GM23338 (cell line): ENCODE data around the gene UBQLN4. TPM values are rescaled to one million over a fixed set of nuclear protein-coding genes. Genes with fewer than 3 reads are reported as not detected.
A peak's percentile ranks its signal among the peaks of the same experiment; 100 is the strongest.

Experiments used
- ATAC-seq: fragments of 200-7000 bp; cut with Tn5 transposase; 3 replicates; pipeline ENCODE4 v1.9.1; 2020
- DNase-seq: peaks from one replicate; pipeline ENCODE4 v3.0.0-alpha.2; 2015; ENCODE audit warnings: low spot score
- H2AFZ ChIP-seq: fragments of 200-600 bp; sonication (generic); 2 replicates; pipeline ENCODE4 v1.8.0; 2016; ENCODE audit warnings: antibody characterized with exemption, mild to moderate bottlenecking, moderate library complexity
- H3F3A ChIP-seq: fragments of 200-600 bp; sonication (generic); replicated peaks from 2 replicates; pipeline ENCODE4 v1.8.0; 2017; ENCODE audit warnings: antibody characterized with exemption, mixed run types, low read depth
- H3K27ac ChIP-seq: fragments of 200-600 bp; sonication (generic); 2 replicates; pipeline ENCODE4 v1.6.1; 2016; ENCODE audit warnings: low read depth
- H3K27me3 ChIP-seq: fragments of 200-600 bp; sonication (generic); 2 replicates; pipeline ENCODE4 v1.8.0; 2016; ENCODE audit warnings: mild to moderate bottlenecking, mixed run types, moderate library complexity; ENCODE audit not compliant: insufficient read depth
- H3K36me3 ChIP-seq: fragments of 200-600 bp; sonication (generic); 2 replicates; pipeline ENCODE4 v1.8.0; 2016; ENCODE audit warnings: mild to moderate bottlenecking; ENCODE audit not compliant: insufficient read depth
- H3K4me1 ChIP-seq: fragments of 200-600 bp; sonication (generic); 2 replicates; pipeline ENCODE4 v1.8.0; 2016; ENCODE audit warnings: mild to moderate bottlenecking, moderate library complexity; ENCODE audit not compliant: insufficient read depth
- H3K4me2 ChIP-seq: fragments of 200-600 bp; sonication (generic); 2 replicates; pipeline ENCODE4 v1.7.1; 2017; ENCODE audit warnings: mixed run types
- H3K4me3 ChIP-seq: fragments of 200-600 bp; sonication (generic); 2 replicates; pipeline ENCODE4 v1.6.1; 2016; ENCODE audit warnings: mixed run types
- H3K79me2 ChIP-seq: fragments of 200-600 bp; sonication (generic); replicated peaks from 2 replicates; pipeline ENCODE4 v1.8.0; 2017; ENCODE audit warnings: mild to moderate bottlenecking; ENCODE audit not compliant: insufficient read depth
- H3K9me2 ChIP-seq: fragments of 200-600 bp; sonication (generic); 2 replicates; pipeline ENCODE4 v1.8.0; 2017; ENCODE audit not compliant: insufficient read depth
- H4K20me1 ChIP-seq: fragments of 200-600 bp; sonication (generic); replicated peaks from 2 replicates; pipeline ENCODE4 v1.8.0; 2017; ENCODE audit warnings: mild to moderate bottlenecking; ENCODE audit not compliant: insufficient read depth
- H3K27ac Mint-ChIP-seq: 2 replicates; pipeline ENCODE4 v1.8.0; 2020; ENCODE audit warnings: inconsistent platforms, mild to moderate bottlenecking, moderate library complexity, mixed read lengths
- H3K27me3 Mint-ChIP-seq: 3 replicates; pipeline ENCODE4 v1.8.0; 2022; ENCODE audit warnings: low read depth, mild to moderate bottlenecking, moderate library complexity, mixed read lengths, inconsistent platforms; ENCODE audit not compliant: insufficient read depth, poor library complexity
- H3K36me3 Mint-ChIP-seq: 3 replicates; pipeline ENCODE4 v1.8.0; 2021; ENCODE audit warnings: low read depth, mild to moderate bottlenecking, inconsistent platforms, moderate library complexity, mixed read lengths
- H3K4me1 Mint-ChIP-seq: 3 replicates; pipeline ENCODE4 v1.8.0; 2020; ENCODE audit warnings: mild to moderate bottlenecking, inconsistent platforms, mixed read lengths
- H3K4me3 Mint-ChIP-seq: 3 replicates; pipeline ENCODE4 v1.8.0; 2021; ENCODE audit warnings: moderate library complexity, mild to moderate bottlenecking, inconsistent platforms, mixed read lengths
- H3K9me3 Mint-ChIP-seq: 3 replicates; pipeline ENCODE4 v1.8.0; 2020; ENCODE audit warnings: moderate library complexity, mild to moderate bottlenecking, inconsistent platforms, mixed read lengths
- CTCF ChIP-seq, 2 experiments: fragments of 200-600 bp in 1 of 2; sonication (generic) in 1 of 2; conservative IDR thresholded peaks; 2 replicates each; pipeline versions ENCODE4 v1.5.1 to v1.6.1; 2016 to 2017; ENCODE audit warnings: antibody characterized with exemption in 2 of 2, low read depth in 2 of 2, mild to moderate bottlenecking in 2 of 2, moderate library complexity in 1 of 2
- ETS1 ChIP-seq: IDR thresholded peaks from 2 replicates; pipeline ENCODE4 v1.6.1; 2016; ENCODE audit warnings: antibody characterized with exemption
- EZH2 ChIP-seq: fragments of 200-600 bp; sonication (generic); IDR thresholded peaks from one replicate; pipeline ENCODE4 v1.8.0; 2017; ENCODE audit warnings: antibody characterized with exemption, mild to moderate bottlenecking, low read depth; ENCODE audit not compliant: unreplicated experiment
- POLR2AphosphoS5 ChIP-seq: IDR thresholded peaks from 2 replicates; pipeline ENCODE4 v1.6.1; 2016; ENCODE audit warnings: antibody characterized with exemption, low read depth
- REST ChIP-seq: IDR thresholded peaks from one replicate; pipeline ENCODE4 v1.6.1; 2018; ENCODE audit warnings: antibody characterized with exemption; ENCODE audit not compliant: unreplicated experiment
- ZNF114 ChIP-seq: fragments of 250-450 bp; sonication (Bioruptor Pico); IDR thresholded peaks from 2 replicates; pipeline ENCODE4 v1.5.0; 2020; ENCODE audit warnings: mild to moderate bottlenecking, moderate library complexity
- ZNF331 ChIP-seq: fragments of 250-450 bp; sonication (Bioruptor Pico); IDR thresholded peaks from 2 replicates; pipeline ENCODE4 v1.5.0; 2020; ENCODE audit warnings: low read depth, mild to moderate bottlenecking, moderate library complexity
- ZNF462 ChIP-seq: fragments of 250-450 bp; sonication (Bioruptor Pico); IDR thresholded peaks from 2 replicates; pipeline ENCODE4 v1.5.0; 2020; ENCODE audit warnings: mild to moderate bottlenecking, moderate library complexity
- polyA plus RNA-seq: library from polyadenylated mRNA; unstranded; fragments of >200 nt; fragmentation: Nextera tagmentation; extraction: Ambion mirVana; gene quantifications from 2 replicates; pipeline ENCODE4 v1.2.1, GENCODE V29; 2016
- total RNA-seq: library from RNA; depleted of rRNA; stranded (reverse); fragments of >200 nt; shearing (Covaris generic); gene quantifications from 2 replicates; pipeline ENCODE4 v1.2.3, GENCODE V29; 2014

Gene UBQLN4
- total and polyA plus RNA-seq, 2 experiments from 2014 or later: 10.0 to 30.5 TPM

- Histone ChIP-seq H3K9me2 (no peaks in the 10 kb centered on the region), H3K36me3 (peaks cover 21% of the 10 kb centered on the region), H4K20me1 (peaks cover 13% of the 10 kb centered on the region), H3K27me3 (no peaks in the 10 kb centered on the region), H3F3A (peaks cover 13% of the 10 kb centered on the region; the same call in 1 of the 2 replicates), H2AFZ (no peak overlapping the region), H3K27ac (no peak overlapping the region), H3K4me1 (peaks cover 8% of the 10 kb centered on the region), H3K4me2 (no peak overlapping the region), H3K4me3 (no peak overlapping the region), H3K79me2 (peaks cover 28% of the 10 kb centered on the region)
- ATAC-seq (no peak), DNase-seq (no peak)
- Mint-ChIP-seq H3K27me3 (peaks cover 10% of the 10 kb centered on the region), H3K9me3 (no peaks in the 10 kb centered on the region), H3K27ac (no peak overlapping the region), H3K4me1 (peaks cover 16% of the 10 kb centered on the region), H3K36me3 (peaks cover 33% of the 10 kb centered on the region), H3K4me3 (no peak overlapping the region)
- no peak for TF ChIP-seq ETS1
- TF ChIP-seq EZH2: no peak
- TF ChIP-seq REST: no peak
- TF ChIP-seq POLR2AphosphoS5: no peak
Measured at GRCh38 chr1:156021954-156022353, 31.6 kb downstream of the UBQLN4 start.

GRCh38 chr1:156021093-156021428, 32.5 kb downstream of the UBQLN4 start:
- Mint-ChIP-seq H3K36me3 (peaks cover 41% of the 10 kb centered on the region), H3K27ac (no peak overlapping the region), H3K27me3 (peaks cover 10% of the 10 kb centered on the region), H3K9me3 (no peaks in the 10 kb centered on the region), H3K4me3 (peak overlapping the region; percentile 88), H3K4me1 (peaks cover 15% of the 10 kb centered on the region)
- Histone ChIP-seq H3K4me3 (peak overlapping the region; percentile 90), H3K36me3 (peaks cover 29% of the 10 kb centered on the region), H3K27ac (no peak overlapping the region), H3K4me1 (peaks cover 7% of the 10 kb centered on the region), H3K79me2 (peaks cover 28% of the 10 kb centered on the region), H3K27me3 (no peaks in the 10 kb centered on the region), H3K9me2 (no peaks in the 10 kb centered on the region), H2AFZ (peak overlapping the region; percentile 61; the same call in 1 of the 2 replicates), H4K20me1 (peaks cover 17% of the 10 kb centered on the region), H3F3A (peaks cover 13% of the 10 kb centered on the region; the same call in 1 of the 2 replicates), H3K4me2 (peak overlapping the region; percentile 94)
- no peak for ATAC-seq
- DNase-seq: no peak
- TF ChIP-seq ZNF331 (CRISPR knock-in tag): no peak
- no peak for TF ChIP-seq ZNF114 (CRISPR knock-in tag)
- no peak for TF ChIP-seq POLR2AphosphoS5
- TF ChIP-seq CTCF (conservative IDR thresholded peaks at IDR 0.05; ENCODE audit: low read depth in 2 of 2): no peak
- TF ChIP-seq ZNF462 (CRISPR knock-in tag): no peak
